ENCODE results near the gene TSPAN12. TPM values are rescaled to one million over a fixed set of nuclear protein-coding genes. Genes with fewer than 3 reads are reported as not detected.

TSPAN12 gene
- total RNA-seq, 1 experiment from 2014 or later = 8.7 TPM

DNA sequence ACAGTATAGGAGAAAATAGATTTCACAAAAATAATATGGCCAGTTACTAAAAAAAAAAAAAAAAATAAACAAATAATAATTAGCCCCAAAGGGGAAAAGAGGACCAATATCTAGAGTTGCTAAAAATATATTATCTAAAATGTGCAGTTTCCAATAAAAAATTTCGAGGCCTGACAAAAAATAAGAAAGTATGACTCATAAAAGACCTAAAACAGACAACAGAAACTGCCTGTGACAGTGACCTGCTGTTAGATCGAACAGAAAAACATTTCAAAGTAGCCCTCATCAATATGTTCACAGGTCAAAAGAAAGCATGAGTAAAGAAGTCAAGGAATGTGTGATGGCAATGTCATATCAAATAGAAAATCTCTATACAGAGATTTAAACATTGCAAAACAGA lies 11.8 kb upstream of the TSPAN12 start:
- Histone ChIP-seq H3K23ac (ENCODE audit: insufficient read length, low read depth, low read length) (no peak overlapping the region), H2BK5ac (ENCODE audit: insufficient read length, low read length) (no peak overlapping the region), H2BK12ac (ENCODE audit: insufficient read length, low read depth, low read length) (no peak overlapping the region), H4K8ac (replicated peaks; ENCODE audit: insufficient read length, low read depth, low read length) (no peak overlapping the region), H4K5ac (ENCODE audit: insufficient read length, low read depth, low read length) (no peak overlapping the region), H3K27me3 (ENCODE audit: insufficient read depth, low read length) (no peaks in the 10 kb centered on the region), H3K79me1 (ENCODE audit: insufficient read depth, low read depth, low read length, poor library complexity, severe bottlenecking) (no peaks in the 10 kb centered on the region), H2AK5ac (ENCODE audit: insufficient read length, low read length) (no peak overlapping the region), H3K9ac (ENCODE audit: extremely low read depth, insufficient read length, low read length) (no peak overlapping the region), H3T11ph (ENCODE audit: low read length) (no peak overlapping the region), H4K20me1 (ENCODE audit: control insufficient read depth, insufficient read depth, insufficient read length) (no peaks in the 10 kb centered on the region), H2BK15ac (ENCODE audit: low read depth, low read length) (no peak overlapping the region), H3K9me3 (ENCODE audit: control insufficient read depth, low read depth, low read length) (no peaks in the 10 kb centered on the region), H2BK120ac (ENCODE audit: low read depth, low read length, poor library complexity, severe bottlenecking) (no peak overlapping the region), H3K23me2 (ENCODE audit: insufficient read length, low read depth, low read length, poor library complexity, severe bottlenecking) (no peaks in the 10 kb centered on the region), H3K79me2 (ENCODE audit: insufficient read depth, low read length) (no peaks in the 10 kb centered on the region), H3K18ac (ENCODE audit: insufficient read length, low read depth, low read length) (no peak overlapping the region), H3K14ac (ENCODE audit: insufficient read depth, low read length) (no peak overlapping the region), H3K4ac (ENCODE audit: low read depth, low read length) (no peak overlapping the region), H4K91ac (ENCODE audit: insufficient read length, low read depth, low read length) (no peak overlapping the region), H3K27ac (ENCODE audit: insufficient read length, low read depth, low read length) (no peak overlapping the region), H3K56ac (ENCODE audit: insufficient read length, low read depth, low read length) (no peak overlapping the region), H2AFZ (ENCODE audit: low read length) (no peak overlapping the region), H3K4me1 (ENCODE audit: insufficient read depth, low read length) (no peaks in the 10 kb centered on the region; the same call in 1 of the 2 replicates), H2BK20ac (ENCODE audit: low read depth, low read length, poor library complexity, severe bottlenecking) (no peak overlapping the region), H3K4me2 (ENCODE audit: insufficient read depth, insufficient read length, low read length) (no peak overlapping the region)
- Mint-ChIP-seq H3K4me3 (no peak overlapping the region), H3K36me3 (ENCODE audit: insufficient read depth in 1 of 3, low read depth in 3 of 3) (no peaks in the 10 kb centered on the region), H3K4me1 (peaks cover 10 to 13% of the 10 kb centered on the region in 2 experiments), H3K27me3 (ENCODE audit: low read depth) (no peaks in the 10 kb centered on the region), H3K27ac (no peak overlapping the region), H3K9me3 (no peaks in the 10 kb centered on the region)
- no peak for DNase-seq
- no peak for TF ChIP-seq CTCF (conservative IDR thresholded peaks at IDR 0.05)
- WGBS (ENCODE audit: extremely low coverage, insufficient read length, low lambda C conversion rate) = no CpG with 5 or more reads among the region's 2 CpGs
